ENCODE measurements around the gene SEMA6D.

Gene SEMA6D, protein sequence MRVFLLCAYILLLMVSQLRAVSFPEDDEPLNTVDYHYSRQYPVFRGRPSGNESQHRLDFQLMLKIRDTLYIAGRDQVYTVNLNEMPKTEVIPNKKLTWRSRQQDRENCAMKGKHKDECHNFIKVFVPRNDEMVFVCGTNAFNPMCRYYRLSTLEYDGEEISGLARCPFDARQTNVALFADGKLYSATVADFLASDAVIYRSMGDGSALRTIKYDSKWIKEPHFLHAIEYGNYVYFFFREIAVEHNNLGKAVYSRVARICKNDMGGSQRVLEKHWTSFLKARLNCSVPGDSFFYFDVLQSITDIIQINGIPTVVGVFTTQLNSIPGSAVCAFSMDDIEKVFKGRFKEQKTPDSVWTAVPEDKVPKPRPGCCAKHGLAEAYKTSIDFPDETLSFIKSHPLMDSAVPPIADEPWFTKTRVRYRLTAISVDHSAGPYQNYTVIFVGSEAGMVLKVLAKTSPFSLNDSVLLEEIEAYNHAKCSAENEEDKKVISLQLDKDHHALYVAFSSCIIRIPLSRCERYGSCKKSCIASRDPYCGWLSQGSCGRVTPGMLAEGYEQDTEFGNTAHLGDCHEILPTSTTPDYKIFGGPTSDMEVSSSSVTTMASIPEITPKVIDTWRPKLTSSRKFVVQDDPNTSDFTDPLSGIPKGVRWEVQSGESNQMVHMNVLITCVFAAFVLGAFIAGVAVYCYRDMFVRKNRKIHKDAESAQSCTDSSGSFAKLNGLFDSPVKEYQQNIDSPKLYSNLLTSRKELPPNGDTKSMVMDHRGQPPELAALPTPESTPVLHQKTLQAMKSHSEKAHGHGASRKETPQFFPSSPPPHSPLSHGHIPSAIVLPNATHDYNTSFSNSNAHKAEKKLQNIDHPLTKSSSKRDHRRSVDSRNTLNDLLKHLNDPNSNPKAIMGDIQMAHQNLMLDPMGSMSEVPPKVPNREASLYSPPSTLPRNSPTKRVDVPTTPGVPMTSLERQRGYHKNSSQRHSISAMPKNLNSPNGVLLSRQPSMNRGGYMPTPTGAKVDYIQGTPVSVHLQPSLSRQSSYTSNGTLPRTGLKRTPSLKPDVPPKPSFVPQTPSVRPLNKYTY

DNA sequence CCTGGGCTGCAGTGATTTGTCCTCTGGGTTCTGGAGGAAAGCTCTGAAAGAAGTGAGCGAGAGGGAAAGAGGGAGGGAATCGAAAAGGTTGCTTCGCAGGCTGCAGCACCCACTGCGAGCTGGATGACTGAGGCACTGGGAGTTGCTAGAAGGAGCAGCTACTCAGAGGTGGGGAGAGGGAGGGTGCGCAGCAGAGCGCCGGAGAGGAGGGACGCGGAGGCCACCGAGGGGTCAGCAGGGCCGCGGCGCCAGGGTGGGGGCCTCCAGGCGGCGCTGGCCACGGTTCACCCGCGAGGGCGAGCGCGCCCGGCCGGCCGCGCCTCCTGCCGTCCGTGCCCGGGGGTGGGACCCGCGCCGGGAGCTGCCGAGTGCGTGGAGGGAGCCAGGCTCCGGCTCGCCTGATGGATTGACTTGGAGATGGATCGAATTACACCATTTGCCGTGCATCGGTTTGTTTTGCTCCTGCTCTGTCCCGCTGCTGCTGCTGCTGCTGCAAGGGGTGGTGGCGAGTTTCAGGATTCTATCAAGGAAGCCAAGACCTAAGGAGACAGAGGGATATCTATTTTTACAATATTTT, at the start of gene SEMA6D:
Gene SEMA6D (plus strand): TSS at position 470 of the 577 bp plus-strand sequence. CDS start 42,294 bp downstream, outside the sequence.
- DNase-seq: no peak
- TF ChIP-seq GATA1 (IDR thresholded peaks at IDR 0.05; ENCODE audit: low read depth, low read length): no peak
- TF ChIP-seq POLR2A (IDR thresholded peaks at IDR 0.05; ENCODE audit: low read length): no peak

DNA sequence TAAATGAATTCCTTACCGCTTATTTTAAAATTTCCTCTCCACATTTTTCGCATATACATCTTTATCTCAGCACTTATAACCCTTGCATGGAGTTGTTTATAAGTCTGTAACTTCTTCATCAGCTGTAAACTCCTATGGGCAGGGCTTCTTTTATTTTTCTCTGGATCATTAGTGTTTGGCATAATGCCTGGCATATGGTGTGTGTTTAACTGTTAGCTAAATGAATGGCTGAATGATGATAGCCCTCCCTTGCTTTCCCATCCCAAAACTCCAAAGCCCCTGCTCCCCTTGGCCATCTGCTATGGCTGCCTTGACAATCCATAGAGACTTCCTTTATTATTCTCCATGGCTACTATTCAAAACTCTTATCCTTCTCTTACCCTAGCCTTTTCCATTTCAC, 48.1 kb upstream of the SEMA6D start:
- TF ChIP-seq POLR2A (IDR thresholded peaks at IDR 0.05; ENCODE audit: low read length) (no peak), GATA1 (IDR thresholded peaks at IDR 0.05; ENCODE audit: low read depth, low read length) (no peak)
- DNase-seq: no peak

DNA sequence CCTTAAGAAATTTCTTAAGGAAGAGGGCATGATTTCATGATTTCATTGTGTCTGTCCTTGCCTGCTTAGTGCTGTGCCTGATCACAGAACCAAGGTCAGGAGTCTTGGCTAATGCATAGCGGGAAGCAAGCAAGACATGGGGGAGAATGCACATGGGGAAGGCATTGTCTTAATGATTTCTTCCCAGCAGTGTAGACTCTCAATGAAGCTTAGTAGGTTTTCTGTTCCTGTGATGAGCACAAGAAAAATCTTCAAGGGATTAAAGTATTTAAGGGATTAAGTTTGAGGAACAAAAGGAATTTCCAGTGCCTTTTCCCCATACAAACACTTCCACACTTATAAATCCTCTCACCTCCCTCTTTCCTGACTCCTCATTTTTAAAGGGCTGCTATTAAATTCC, 46.9 kb upstream of the SEMA6D start:
- no peak for DNase-seq

DNA sequence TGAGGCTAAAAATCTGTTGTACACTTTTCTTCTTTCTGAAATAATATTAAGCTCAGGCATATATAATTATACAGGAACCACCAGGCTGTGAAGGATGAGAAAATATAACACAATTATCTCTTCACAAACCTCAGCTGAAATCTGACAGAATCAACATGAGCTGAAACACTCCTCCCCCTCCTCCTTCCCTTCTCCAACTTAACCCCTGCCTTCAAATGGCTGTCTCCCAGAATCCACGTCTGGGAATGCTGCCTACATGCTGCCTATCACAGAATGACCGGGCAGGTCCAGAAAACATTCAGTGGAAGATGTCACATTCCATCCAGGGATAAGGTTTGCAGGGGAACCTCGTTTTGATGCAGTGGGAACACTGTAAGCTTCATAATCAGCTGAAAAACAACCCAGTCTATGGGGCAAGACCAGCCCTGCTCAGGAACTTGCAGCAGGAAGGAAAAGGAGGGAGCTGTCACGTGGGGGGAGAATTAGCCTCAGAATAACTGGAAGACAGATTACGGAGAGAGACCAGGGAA, 44.0 kb upstream of the SEMA6D start:
- no peak for DNase-seq
- TF ChIP-seq POLR2A (IDR thresholded peaks at IDR 0.05; ENCODE audit: low read length): no peak
- TF ChIP-seq GATA1 (IDR thresholded peaks at IDR 0.05; ENCODE audit: low read depth, low read length): no peak

More for the DNA sequence above, 46.9 kb upstream of the SEMA6D start:
- TF ChIP-seq POLR2A (IDR thresholded peaks at IDR 0.05; ENCODE audit: low read length) (no peak), GATA1 (IDR thresholded peaks at IDR 0.05; ENCODE audit: low read depth, low read length) (no peak)

DNA sequence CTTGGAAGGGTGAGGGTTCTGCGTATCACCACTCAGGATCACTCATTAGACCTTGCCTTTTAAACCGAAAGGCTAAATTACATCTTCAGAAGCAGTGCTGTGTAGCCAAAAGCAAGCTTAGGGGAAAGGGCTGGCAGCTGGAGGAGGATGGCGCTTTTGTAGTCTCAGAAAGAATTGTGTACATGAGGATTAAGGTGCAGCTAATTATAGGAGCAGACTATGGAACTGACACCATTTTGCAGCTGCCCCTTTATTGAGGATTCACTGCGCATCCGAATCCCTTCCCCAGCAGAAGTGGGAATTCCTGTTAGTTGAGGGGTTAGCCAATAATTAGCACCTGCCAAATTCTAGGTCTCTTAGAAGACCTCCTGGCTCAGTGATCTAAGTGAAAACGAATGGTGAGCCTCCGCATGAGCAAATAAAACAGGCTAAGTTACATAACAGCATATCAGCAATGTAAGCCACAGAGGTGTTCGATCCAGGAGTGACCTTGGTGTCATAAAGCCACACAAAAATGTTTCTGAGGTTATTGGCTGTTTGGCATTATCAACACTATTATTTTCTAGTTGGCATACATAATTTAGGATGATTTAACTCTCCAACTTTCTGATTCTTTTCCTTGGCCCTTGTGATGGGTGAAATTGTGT, 42.6 kb upstream of the SEMA6D start:
- no peak for DNase-seq
- TF ChIP-seq GATA1 (IDR thresholded peaks at IDR 0.05; ENCODE audit: low read depth, low read length) (no peak), POLR2A (IDR thresholded peaks at IDR 0.05; ENCODE audit: low read length) (no peak)

DNA sequence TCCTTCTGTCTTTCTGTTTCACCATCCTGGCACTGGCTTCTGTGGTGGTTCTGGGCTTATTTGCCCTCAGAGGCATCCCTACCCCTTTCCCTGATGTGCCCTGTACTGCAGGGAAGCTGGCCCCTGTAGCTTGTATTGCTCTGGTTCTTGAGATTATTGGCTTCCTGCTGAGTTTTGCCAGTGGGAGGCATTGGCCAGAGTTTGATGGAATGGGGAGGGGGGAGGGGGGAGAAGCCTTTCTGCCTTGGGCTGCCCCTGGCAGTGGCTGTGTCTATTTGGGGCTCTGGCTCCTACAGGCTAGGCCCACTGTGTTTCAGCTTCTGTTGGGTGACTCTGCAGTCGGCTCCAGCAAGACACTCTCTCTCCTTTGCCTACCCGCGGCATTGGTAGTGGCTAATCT, 41.6 kb upstream of the SEMA6D start:
- no peak for DNase-seq
- TF ChIP-seq POLR2A (IDR thresholded peaks at IDR 0.05; ENCODE audit: low read length) (no peak), GATA1 (IDR thresholded peaks at IDR 0.05; ENCODE audit: low read depth, low read length) (no peak)

DNA sequence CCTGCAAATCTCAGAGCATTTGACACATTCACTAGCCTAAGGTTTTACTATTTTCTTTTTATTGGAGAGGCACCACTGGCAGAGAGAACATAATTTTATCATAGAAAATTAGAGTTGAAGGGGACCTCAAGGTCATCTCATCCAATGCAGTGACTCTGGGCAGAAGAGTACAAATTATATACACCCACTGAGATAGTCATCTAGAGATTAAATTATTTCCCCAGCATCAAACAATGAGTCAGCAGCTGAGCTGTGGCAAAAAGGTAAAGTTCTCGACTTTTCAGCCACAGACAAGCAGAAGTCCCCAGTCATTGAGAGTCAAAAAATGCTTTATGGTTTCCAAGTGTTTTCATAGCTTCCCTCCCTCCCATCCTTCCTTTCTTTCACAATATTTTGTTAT, 39.3 kb upstream of the SEMA6D start:
- no peak for DNase-seq
- TF ChIP-seq GATA1 (IDR thresholded peaks at IDR 0.05; ENCODE audit: low read depth, low read length) (no peak), POLR2A (IDR thresholded peaks at IDR 0.05; ENCODE audit: low read length) (no peak)

DNA sequence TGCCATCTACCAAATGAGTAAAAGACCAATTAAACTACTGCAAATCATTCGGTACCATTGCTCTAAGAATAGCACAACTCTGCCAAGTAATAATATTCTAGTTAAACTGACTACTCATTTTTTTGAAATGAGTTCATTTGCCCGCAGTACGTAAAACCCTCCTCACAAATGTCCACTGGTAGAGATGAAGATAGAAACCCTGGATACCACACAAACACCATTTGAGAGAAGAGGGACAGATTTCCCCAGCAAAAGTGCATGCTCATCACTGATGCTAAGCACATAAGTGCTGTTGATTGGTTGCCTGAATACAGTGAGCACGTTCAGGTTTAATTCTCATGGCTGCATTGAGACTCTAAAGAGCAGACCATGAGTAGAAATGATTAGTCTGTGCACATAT, 34.6 kb upstream of the SEMA6D start:
- TF ChIP-seq POLR2A (IDR thresholded peaks at IDR 0.05; ENCODE audit: low read length) (no peak), GATA1 (IDR thresholded peaks at IDR 0.05; ENCODE audit: low read depth, low read length) (no peak)
- DNase-seq: no peak

DNA sequence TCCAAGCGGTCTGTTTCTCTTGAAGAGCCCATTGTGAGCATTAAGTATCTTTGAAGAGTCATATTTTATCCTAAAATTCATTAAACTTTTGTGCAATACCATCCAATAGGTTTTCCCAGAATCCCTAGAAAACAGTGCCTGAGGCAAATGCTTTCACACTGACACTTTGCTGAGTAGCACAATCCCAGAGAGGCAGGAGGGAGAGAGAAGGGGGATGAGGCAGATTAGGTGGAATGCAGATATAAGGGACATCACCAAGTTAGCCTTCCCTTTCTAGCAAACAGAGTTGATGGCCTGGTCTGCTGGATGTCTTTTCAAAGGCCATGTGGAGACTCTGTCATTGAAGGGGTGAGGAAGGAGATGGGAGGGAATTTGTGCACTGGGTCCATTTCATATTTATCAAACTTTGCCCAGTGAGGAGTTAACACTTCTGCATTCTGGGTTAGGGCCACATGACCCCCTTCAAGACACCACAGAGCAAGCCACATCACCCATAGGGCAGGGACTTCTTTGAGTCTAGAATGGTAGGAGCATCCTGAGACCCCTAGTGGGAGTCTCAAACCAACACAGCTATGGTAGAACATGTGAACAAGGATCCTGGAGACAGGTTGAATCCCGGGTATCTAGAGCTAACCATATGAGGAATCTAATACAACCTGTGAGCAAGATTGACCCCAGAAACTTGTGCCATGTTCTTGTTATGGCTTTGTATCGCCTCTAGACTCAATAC, 32.0 kb upstream of the SEMA6D start:
- TF ChIP-seq GATA1 (IDR thresholded peaks at IDR 0.05; ENCODE audit: low read depth, low read length): no peak
- no peak for TF ChIP-seq POLR2A (IDR thresholded peaks at IDR 0.05; ENCODE audit: low read length)
- DNase-seq: no peak

DNA sequence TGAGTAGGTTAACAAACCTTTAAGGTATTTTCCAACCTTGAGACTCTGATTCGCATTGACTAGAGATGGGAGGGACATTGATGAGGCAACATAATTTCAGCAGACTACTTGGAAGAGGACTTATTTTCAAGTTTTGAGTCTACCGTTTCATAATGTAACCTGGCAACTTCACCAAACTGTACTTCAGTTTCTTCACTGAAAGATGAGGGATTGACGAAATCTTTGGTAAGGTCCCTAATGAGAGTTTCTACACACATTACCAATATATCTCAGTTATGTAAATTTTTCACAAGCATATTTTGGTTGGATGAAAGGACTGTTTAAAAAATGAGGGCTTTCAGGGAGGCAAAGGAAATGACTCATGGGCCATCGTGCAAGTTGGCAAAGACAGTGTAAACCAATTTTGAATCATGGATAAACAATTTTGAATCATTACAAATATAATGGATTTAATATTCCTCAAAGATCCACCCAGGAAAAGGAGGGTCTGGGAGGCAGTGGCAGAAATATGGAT, 28.7 kb upstream of the SEMA6D start:
- no peak for TF ChIP-seq POLR2A (IDR thresholded peaks at IDR 0.05; ENCODE audit: low read length)
- TF ChIP-seq GATA1 (IDR thresholded peaks at IDR 0.05; ENCODE audit: low read depth, low read length): no peak
- no peak for DNase-seq

DNA sequence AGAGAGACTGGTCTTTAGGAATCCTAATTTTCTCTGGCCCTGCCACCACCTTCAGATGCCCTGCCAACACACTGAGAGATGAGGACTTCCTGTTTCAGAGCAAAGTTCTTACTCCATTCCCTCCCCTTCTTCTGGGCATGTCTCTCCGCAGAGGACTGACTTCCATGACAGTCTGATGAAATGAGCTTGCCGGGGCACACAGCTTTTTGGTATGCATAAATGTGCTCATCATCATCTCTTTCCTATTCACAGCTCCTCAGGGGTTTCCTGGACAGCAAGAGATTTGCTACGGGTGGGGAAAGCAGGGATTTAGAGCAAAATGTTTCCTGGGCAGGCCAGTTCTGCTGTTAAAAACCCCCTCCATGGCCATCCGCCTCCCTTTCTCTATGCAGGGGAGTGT, 27.6 kb upstream of the SEMA6D start:
- TF ChIP-seq POLR2A (IDR thresholded peaks at IDR 0.05; ENCODE audit: low read length): no peak
- no peak for TF ChIP-seq GATA1 (IDR thresholded peaks at IDR 0.05; ENCODE audit: low read depth, low read length)
- DNase-seq: no peak

DNA sequence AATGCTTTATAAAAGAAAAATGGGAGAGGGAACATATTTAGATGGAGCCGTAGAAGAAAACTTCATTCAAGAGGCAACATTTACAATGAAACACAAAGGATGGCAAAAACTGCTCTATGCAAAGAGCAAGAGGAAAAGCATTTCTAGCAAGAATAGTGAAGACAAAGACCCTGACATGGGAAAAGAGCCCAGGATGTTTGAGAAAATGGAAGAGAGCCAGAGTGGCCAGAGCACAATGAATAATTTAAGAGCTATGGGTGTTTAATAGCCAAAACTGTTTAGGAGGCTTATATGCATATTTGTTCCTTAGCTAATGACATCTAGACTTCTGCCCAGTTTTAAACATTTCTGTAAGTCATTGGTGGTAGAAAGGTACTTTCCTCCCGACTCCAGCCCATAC, 25.4 kb upstream of the SEMA6D start:
- TF ChIP-seq POLR2A (IDR thresholded peaks at IDR 0.05; ENCODE audit: low read length) (no peak), GATA1 (IDR thresholded peaks at IDR 0.05; ENCODE audit: low read depth, low read length) (no peak)
- DNase-seq: no peak
